Stimulated activated CD4-positive, alpha-beta T cell treated with anti-CD3 and anti-CD28 coated beads, Interleukin-1b, Interleukin-23, amount 100 ng/mL, for 24 hours (primary cell): ENCODE results near the gene COL23A1.

ENCODE experiments used
- DNase-seq, 4 experiments: peaks; one replicate each; pipeline ENCODE4 v3.0.0-alpha.2; 2020; ENCODE audit warnings: low read depth in 4 of 4, low spot score in 1 of 4

COL23A1 gene

DNA sequence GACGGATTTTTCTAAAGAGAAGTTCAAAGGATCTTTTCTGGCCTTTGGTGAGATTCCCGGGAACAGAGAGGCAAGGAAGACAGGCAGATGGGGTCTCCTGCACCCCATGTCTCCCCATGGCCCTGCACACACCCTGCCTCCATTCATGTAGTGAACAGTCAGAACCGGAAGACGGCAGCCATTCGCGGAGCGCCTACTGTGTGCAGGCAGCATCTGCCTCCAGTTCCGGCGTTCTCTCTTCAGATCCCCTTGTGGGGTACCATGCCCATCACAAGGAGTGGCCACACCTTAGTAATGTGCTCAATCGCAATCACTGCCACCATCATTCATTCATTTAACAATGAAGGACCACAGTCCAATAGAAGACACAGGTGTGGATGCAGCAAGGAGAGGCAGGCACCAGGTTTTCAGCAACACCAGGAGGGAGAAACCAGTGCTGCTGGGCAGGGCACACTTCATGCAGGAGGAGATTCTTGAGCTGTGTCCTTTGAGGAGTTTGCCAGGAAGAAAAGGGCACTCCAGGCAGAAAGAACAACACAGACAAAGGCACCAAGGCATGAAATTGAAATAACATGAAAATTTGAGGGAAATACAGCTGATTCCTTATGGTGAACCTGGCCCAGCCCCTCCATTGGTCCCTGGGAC lies 186.1 kb downstream of the COL23A1 start:
- DNase-seq: no peak

DNA sequence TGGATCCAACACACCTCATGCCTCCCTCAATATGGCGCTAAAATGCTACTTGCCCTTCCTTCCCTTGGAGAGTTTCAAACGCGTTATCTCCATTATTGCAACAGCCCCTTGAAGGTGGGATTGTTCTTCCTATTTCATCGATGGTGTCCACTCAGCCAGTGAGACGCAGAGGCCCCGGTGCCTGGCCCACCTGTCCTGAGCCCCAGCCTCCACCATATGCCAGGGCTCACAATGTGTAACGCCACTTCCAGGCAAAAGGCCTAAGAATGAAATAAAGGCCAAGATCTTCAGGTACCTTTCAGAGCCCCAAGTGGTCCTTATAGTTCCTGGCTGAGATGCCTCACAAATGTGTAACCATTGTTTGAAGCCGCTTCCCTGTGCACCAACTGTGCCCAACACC lies 186.8 kb downstream of the COL23A1 start:
- DNase-seq: no peak

DNA sequence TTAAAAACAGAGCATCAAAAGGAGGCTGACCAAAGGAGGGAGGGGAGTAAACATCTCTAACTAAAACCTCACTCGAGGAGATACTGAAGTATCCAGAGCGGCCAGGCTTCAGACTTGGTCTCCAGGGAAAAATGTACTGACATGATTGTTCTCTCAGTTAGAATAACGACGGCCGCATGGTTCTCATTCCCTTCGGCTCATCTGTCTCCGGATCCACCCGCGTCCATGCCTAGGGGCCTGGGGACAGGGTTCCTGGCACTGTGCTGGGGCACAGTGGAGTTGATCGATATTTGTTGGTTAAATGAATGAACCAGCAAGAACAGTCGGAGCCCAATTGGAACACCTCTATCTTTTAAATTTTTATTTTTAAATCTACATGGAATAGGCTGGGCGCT lies 190.5 kb downstream of the COL23A1 start:
- DNase-seq: no peak

DNA sequence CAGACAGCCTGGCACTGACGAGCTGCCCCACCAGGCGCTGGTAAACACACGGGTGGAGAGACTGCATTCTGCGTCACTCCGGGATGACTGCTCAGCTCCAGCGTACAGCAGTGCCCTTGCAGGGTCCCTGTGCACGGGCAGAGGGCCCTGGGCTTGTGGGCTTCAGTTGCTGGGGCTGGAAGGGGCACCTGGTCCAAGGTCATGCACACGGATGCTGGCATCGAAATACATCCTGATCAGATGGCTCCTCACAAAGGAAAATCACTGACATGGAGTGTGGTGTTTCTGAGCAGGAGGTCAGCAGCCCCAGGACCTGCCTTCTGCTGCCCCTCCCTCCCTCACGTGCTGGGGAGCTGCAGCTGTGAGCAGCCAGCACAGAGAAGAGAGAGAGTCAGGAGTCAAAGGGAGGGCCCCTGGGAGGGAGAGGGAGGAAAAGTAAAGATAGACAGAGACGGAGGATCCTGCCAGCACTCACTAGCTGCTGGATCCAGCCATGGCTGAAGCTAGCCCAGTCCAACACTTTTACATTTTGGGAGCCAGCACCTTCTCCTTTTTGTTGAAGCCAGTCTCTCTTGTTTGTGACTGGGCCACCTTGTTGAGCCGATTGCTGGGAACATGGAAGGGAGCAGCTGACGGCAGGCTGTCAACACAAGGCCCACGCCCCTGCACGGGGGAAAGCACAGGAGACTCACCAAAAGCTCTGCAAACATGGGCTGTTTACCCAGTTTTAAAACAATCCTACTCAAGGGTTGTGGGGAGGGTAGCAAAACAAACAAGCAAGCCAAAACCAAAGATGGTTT lies 191.1 kb downstream of the COL23A1 start:
- no peak for DNase-seq

DNA sequence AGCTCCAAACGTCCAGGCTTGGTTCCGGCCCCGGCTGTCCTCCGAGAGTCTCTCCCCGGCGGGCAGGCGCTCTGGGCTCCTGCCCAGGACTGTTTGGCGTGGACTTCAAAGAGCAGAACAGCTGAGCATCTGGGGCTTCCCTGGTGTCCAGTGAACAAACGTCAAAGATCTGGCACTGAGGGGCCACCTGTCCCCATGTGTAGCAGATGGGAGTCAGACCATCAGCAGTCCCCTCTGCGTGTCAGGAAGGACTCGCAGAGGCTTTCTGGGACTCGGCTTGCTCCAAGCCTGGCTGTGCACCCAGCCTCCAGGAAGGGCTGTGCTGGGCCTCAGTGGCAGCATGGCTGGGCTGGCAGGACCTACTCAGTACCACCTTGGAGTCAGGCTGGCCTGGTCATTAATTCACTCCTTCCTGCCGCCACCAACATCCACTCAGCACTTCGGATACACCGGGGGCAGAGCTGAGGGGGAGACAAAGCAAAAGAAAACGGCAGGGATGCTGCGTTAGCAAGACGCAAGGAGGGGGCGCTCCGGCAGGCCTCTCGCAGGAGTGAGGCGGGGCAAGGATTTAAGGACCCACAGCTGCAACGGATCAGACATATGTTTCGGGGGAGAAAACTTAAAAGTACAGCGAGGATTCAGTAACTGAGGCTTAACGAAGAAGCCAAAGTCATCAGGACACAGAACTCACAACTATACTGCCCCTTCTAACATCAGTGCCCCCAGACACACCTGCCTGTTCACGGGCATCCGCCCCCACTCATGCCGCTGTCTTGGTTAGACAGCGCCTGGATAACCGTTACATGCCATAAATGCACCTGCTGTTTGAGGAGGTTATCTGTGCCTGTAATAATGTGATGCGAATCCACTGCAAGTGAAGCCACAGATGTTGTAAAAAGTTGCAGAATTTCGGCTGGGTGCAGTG lies 193.1 kb downstream of the COL23A1 start:
- no peak for DNase-seq

DNA sequence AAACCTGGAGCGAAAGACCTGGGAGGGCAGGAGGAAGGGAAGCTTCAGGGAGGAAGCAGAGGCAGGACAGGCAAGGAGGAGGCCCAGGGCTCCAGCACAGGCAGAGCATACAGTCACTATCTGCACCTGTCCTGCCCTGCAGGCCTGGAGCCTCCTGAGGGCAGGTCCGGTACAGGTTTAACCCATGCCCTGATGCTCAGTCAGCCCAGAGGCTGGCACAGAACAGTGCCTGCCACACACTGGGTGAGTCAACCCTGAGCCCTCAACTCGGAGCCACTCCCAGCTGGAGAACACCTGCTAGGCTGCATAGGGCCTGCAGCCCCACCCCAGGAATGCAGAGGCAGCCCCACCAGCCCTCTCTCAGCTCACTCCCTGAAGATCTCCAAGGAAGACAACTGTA lies 196.1 kb downstream of the COL23A1 start:
- no peak for DNase-seq

DNA sequence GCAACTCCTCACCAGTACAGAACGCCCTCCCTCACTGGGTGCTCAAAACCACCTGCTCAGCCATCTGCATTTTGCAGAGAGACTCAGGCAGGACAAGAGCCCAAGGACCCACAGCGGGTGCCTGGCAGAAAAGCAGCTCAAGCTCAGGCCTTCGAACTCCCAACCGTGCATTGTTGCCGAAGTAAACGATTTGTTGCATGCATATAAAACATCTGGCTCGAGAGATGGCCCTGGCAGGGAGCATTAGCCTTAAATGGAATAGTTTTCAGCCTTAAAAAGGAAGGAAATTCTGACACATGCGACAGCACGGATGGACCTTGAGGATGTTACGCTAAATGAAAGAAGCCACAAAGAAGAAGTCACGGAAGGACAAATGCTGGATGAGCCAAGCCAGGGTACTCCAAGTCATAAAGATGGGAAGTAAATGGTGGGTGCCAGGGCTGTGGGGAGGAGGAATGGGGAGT lies 197.2 kb downstream of the COL23A1 start:
- DNase-seq: no peak

DNA sequence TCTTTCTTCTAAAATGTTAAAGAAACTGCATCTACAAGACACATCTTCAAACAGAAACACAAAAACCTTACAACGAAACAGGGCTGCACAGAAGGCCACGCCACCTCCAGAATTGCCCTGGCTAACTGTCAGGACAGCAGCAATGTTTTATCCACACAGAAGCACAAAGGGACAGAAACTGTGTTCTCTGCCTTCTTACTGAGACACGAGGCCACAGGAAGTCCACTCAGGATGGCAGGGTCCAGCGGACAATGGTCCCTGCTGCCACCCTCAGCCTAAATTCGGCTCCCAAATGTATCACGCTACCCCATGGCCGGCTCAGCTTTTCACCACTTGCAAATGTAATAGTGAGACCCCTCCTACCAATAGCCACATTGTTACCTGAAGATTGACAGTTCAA lies 197.8 kb downstream of the COL23A1 start:
- DNase-seq: no peak

DNA sequence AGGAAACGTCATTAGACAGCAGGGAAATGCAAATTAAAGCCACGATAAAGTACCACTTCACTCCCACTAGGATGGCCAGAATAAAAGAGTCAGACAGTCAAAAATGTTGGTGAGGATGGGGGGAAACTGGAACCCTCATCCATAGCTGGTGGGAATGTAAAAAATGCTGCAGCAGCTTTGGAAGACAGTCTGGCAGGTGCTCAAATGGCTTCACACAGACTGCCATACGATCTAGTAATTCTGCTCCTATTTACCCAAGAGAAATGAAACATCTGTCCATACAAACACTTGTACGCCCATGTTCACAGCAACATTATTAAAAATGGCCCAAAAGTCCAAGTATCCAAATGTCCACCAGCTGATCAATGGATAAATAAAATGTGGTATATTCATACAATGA lies 198.7 kb downstream of the COL23A1 start:
- no peak for DNase-seq

DNA sequence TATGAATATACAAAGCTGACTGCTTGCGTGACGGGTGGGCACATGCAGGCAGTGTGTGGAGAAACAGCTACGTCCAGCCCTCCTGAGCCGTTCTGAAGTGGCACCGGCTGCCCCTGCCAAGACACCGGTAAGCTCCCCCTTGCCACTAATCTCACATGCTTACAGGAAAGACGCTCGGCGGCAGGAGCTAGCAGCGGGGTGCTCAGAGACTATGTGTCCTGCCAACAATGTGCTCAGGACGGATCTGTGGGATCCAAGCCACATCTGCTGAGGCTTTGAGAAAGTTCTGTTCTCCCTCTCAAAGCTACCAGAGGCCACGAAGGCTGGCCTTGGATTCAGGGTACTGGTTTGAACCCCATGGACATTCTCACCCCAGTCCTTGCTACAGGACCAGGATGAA lies 200.4 kb downstream of the COL23A1 start:
- DNase-seq: no peak

DNA sequence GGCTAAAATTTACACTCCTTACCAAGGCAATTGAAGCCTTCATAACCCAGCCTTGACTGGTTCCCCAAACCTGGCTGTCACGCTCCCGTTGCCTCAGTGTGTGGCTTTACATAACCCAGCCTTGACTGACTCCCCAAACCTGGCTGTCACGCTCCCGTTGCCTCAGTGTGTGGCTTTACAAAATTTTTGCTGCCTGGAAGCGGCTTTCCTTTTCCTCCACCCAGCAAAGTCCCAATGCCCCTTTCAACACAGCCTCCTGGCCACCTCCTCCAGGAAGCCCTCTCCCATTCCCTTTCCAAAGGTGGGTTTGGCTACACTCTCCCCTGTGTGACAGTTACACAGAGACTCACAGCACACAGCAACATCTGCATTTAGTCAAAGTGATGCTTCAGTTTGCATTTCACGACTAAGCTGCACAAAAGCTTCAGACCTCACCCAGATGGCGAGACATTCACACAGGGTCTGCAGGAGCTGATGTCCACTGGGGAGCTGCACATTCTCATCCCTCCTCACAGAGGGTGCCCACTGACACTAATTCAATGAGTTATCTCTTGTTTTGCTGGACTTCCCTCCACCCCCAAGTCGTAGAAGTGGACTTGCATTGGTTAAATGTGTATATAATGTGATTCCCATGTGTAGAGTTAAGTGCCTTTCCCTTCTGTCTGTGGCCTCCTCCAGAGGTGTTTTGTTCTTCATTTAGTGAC lies 201.0 kb downstream of the COL23A1 start:
- no peak for DNase-seq

DNA sequence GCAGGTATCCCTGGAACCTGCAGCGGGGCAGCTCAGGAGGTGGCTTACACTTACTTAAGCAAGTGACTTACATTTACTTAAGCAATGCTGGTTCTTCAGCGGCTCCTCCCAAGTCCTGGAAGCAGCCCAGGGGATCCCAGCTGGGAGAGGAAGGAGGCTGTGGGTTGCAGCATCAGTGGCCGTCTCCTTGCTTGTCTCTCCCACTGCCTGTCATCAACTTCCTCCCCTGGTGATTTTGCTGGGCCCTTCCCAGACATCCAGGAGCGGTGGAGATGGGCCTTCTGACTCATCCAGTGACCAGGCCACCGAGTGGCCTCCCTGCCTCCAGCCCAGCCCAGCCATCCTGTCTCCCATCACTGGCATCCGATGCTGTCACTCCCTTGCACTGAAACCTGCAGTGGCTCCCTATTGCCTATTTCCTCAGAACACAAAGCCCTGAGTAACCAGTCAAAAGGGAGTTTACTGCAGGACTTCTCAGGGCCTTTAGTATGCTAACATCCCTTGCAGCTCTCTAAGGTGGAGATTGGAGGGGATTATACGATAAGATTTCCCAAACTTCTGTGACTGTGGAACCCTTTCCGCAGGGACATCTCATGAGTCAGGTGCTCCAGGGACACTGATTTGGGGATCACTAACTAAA lies 201.7 kb downstream of the COL23A1 start:
- DNase-seq: no peak

DNA sequence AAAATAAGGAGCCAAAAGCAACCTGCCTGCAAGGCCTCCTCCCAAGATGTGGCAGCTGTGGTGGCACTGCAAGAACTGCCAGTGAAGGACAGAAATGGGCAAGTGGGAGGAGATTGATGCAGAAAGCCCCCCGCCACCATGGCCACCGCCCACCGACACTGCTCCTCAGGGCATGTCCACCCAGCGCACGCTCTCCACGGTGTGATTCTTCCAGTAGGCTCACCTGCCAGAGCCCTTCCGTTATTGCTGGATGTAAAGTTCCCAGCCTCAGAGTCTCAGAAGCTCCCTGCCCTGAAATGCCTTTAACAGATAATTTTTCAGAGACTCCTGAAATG lies 202.4 kb downstream of the COL23A1 start:
- DNase-seq: no peak

DNA sequence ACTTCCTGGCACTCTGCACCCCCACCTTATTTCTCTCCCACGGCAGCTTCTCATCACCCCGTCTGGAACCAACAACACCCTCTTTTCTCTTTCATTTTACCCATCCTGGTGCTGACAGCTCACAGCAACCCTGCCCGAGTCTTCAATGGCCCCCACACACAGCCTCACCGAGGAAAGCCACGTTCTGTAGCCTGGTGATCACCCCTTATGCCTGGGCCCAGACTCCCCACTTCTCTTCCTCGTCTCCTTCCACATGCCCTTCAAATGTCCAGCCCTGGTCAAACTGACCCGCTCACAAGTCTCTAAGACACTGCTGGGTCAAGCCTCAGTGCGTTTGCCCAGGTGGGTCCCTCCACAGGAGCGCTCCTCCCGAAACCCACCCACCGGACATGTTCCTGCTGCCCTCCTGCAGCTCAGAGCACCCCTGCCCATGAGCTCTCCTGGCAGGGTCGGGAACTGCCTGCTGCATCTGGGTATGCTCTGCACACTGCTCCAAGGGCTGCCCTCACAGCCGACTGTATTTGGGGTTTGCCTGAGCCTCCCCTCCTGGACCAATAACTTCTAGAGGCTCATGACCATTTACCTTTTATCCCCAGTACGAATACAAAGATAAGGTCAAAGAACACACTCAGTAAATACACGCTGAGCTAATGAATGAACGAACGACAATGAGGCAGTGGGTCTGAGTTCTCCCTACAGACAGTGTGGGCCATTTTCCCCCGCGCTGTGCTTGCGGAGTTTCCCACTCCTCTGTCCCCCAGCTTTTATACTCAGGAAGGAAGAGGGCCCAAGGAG lies 202.9 kb downstream of the COL23A1 start:
- DNase-seq: no peak

DNA sequence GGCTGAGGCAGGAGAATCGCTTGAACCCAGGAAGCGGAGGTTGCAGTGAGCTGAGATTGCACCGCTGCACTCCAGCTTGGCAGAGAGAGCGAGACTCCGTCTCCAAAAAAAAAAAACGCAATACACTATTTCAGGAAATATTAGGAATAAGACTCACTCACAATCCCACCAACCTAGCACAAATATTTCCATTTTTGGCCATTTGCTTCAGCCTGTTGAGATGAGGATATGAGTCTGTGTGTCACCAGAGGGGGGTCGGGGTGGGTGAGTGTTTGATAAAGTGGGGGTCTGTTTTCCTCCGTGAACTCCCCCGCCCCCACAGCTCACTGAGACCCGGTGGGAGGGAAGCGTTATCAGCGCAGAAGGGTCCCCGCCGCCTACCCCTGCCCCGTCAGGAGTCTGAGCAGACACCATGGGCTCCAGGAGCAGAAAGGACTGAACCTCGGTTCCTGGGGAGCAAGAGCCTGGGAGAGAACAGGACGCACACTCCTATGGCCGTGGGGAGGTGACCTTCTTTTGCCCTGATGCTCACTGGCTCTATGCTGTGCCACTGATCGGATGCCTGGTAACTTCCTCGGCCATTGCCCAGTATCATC lies 203.8 kb downstream of the COL23A1 start:
- no peak for DNase-seq

DNA sequence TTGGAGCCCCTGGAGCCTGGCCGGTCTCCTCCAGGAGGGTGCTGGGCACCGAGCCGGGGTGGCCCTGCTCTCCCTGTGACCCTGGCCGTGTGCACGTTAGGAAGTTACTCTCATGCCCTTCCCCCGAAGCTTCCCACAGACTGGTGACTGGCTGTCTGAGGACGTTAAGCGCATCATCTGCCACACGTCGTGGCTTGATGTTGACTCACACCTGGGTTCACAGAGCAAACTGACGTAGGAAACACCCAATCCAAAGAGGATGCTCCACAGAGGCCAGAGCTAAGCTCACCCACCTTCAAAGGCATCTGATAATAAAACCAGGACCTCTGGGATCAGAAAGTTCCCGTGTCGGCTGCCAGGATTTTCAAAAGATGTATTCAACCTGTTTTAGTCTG lies 204.7 kb downstream of the COL23A1 start:
- DNase-seq: no peak

DNA sequence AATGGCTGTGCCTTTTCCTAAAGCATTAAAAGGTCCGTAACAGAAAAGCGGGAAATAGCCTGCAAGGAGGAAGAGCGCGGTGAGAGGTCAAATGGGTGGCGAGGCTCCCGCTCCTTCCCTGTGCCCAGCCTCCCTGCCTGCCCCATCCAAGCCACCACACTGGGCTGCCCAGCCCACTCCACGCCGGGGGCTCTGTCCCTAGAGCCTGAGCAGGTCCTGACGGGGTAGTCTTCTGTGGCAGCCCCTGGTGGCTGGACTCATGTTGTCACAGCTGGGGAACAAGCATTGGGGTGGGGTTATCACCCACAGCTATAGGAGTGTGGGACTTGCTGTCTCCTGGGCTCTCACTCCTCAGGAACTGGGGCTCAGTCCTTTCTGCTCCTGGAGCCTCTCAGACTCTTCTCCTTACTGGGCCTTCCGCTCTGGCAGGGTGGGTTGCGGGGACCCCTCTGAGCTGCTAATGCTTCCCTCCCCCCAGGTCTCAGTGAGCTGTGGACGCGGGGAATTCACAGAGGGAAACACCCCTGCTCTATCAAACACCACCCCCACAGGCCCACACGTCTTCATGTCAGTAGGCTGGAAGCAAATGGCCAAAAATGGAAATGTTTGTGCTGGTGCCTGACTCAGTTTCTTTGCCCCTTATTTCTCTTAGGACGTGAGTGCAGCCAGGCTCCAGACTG lies 205.2 kb downstream of the COL23A1 start:
- DNase-seq: no peak

DNA sequence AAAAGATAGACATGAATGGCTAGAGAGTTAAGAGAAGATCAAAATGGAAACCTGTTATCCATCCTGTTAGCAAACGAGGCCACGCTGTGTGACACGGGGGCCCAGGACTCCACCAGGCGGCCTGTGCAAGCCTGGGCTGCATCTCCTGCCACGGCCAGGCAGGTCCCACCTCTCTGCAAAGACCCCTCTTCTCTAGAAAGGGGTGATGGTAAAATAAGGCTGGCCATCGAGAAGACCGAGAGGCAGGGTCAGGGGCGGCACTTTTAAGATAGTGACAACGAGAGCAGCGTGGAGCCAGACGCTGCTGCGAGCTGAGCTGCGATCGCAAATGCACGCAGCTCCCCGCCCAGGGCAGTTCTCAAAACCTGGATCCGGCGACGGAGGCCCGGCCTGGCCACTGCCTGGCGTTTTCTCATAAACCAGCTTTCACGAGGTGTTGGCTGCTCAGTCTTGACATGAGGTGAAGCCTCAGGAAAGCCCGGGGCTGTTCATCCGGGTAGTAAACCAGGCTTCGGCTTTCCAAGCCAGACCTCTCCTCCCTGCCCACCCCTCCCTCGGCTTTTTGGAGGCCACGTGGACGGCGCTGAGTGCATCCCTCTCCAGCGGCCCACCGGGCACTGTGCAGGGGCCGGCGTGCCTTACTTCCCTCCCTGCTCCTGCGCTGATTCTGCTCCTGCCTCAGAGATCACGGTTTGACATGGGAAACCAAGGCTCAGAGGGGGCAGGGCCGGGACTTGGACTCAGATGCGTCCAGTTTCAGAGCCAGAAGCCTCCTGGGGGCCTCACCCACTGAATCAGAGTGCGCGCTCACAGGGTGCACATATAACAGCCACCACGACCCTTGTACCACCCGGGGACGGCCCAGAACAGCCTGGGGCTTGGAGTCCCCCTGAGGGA lies 206.0 kb downstream of the COL23A1 start:
- no peak for DNase-seq
